Right renal cortex interstitium (tissue), 3 donors: ENCODE measurements around the gene RPS27L. TPM values are rescaled to one million over a fixed set of nuclear protein-coding genes. Genes with fewer than 3 reads are reported as not detected.
"Not testable (repeated sequence)": the region's sequence is repeated elsewhere in the genome, so short reads cannot be mapped to it uniquely, and the experiment has no call there.

Source experiments
- DNase-seq, 3 donors: peaks; one replicate each; pipeline ENCODE4 v3.0.0-alpha.2; 2013; ENCODE audit warnings: low read depth in 3 of 3, low spot score in 2 of 3
- polyA plus RNA-seq, 3 donors: library from polyadenylated mRNA; unstranded; fragments of 120-200 nt; gene quantifications; one replicate each; pipeline ENCODE4 v1.2.1, GENCODE V29; 2013; ENCODE audit not compliant: insufficient read length in 3 of 3

RPS27L gene
- polyA plus RNA-seq, 3 donors, result 98.0 to 114 (median 98.7) TPM

GRCh38 chr15:63104727-63105126 lies 52.5 kb downstream of the RPS27L start:
- DNase-seq, result no peak

GRCh38 chr15:63103416-63103815 lies 53.9 kb downstream of the RPS27L start:
- DNase-seq, result no peak

- DNase-seq, result not testable (repeated sequence)
Measured at GRCh38 chr15:63099581-63099980, 57.7 kb downstream of the RPS27L start.

- not testable (repeated sequence) for DNase-seq
Measured at GRCh38 chr15:63098901-63099300, 58.4 kb downstream of the RPS27L start.

Other genes starting within 250 kb of the RPS27L start
- 100 to 1,000 TPM; 468 to 511 (median 474) TPM for gene TPM1, start 114.7 kb downstream of the RPS27L start, polyA plus RNA-seq
- 10 to 100 TPM; 18.3 to 23.7 (median 22.6) TPM for gene LACTB, start 35.6 kb downstream of the RPS27L start, polyA plus RNA-seq
- gene RAB8B, start 32.1 kb upstream of the RPS27L start, polyA plus RNA-seq, result 10 to 100 TPM; 32.2 to 35.2 (median 32.3) TPM
- gene APH1B, start 120.1 kb upstream of the RPS27L start, polyA plus RNA-seq, result 10 to 100 TPM; 17.1 to 18.5 (median 18.4) TPM
- gene CA12, start 224.4 kb upstream of the RPS27L start, polyA plus RNA-seq, result 100 to 1,000 TPM; 137 to 154 (median 151) TPM